OCI-LY7 (cell line): ENCODE data around the gene BRICD5. TPM values are rescaled to one million over a fixed set of nuclear protein-coding genes. Genes with fewer than 3 reads are reported as not detected.

Source experiments
- BruUV-seq: library from RNA; stranded (reverse); fragments of 400-500 nt; replicated peaks from 2 replicates; lab custom pipeline; 2021; lab: Mats Ljungman, UMichigan
- CTCF ChIA-PET: fragments of 300-600 bp; sonication (Branson Sonifier 250); formaldehyde crosslinking; loops from one replicate; lab custom pipeline; 2022; ENCODE audit warnings: antibody characterized with exemption; ENCODE audit not compliant: unreplicated experiment; lab: Charles Lee
- POLR2A ChIA-PET: fragments of 300-600 bp; sonication (Branson Sonifier 250); formaldehyde crosslinking; loops from one replicate; lab custom pipeline; 2022; ENCODE audit warnings: antibody characterized with exemption; lab: Charles Lee
- DNase-seq: peaks from one replicate; pipeline ENCODE4 v3.0.0-alpha.2; 2015; ENCODE audit warnings: low spot score
- H2AFZ ChIP-seq: fragments of 200-600 bp; sonication (generic), shearing (Covaris generic); 2 replicates; pipeline ENCODE4 v1.6.1; 2014; ENCODE audit warnings: mild to moderate bottlenecking, antibody characterized with exemption, low read length, moderate library complexity
- H3K27ac ChIP-seq: fragments of 200-600 bp; sonication (generic); 2 replicates; pipeline ENCODE4 v1.5.1; 2014; ENCODE audit warnings: mixed run types, low read depth, mild to moderate bottlenecking, moderate library complexity, low read length, inconsistent platforms; ENCODE audit not compliant: poor library complexity, severe bottlenecking
- H3K36me3 ChIP-seq: fragments of 200-600 bp; sonication (generic); 2 replicates; pipeline ENCODE4 v1.6.1; 2014; ENCODE audit warnings: mild to moderate bottlenecking, antibody characterized with exemption, low read length, moderate library complexity, mixed read lengths; ENCODE audit not compliant: insufficient read depth
- H3K4me1 ChIP-seq: fragments of 200-600 bp; sonication (generic); 2 replicates; pipeline ENCODE4 v1.5.1; 2014; ENCODE audit warnings: mild to moderate bottlenecking, low read length; ENCODE audit not compliant: insufficient read depth, poor library complexity, severe bottlenecking
- H3K4me2 ChIP-seq: fragments of 200-600 bp; sonication (generic); 2 replicates; pipeline ENCODE4 v1.6.1; 2014; ENCODE audit warnings: mild to moderate bottlenecking, low read length
- H3K4me3 ChIP-seq: fragments of 200-600 bp; sonication (generic); 2 replicates; pipeline ENCODE4 v1.5.1; 2014; ENCODE audit warnings: mild to moderate bottlenecking, low read depth, low read length; ENCODE audit not compliant: poor library complexity, severe bottlenecking
- H3K79me2 ChIP-seq: fragments of 200-600 bp; sonication (generic); 2 replicates; pipeline ENCODE4 v1.6.1; 2016; ENCODE audit warnings: low read depth, mild to moderate bottlenecking, low read length, moderate library complexity, mixed read lengths; ENCODE audit not compliant: insufficient read depth
- H3K9me2 ChIP-seq: fragments of 200-600 bp; sonication (generic); 2 replicates; pipeline ENCODE4 v1.6.1; 2016; ENCODE audit warnings: mild to moderate bottlenecking, low read length, mixed read lengths; ENCODE audit not compliant: insufficient read depth
- H3K9me3 ChIP-seq: fragments of 200-600 bp; sonication (generic); 2 replicates; pipeline ENCODE4 v1.6.1; 2014; ENCODE audit warnings: mild to moderate bottlenecking, mixed run types, low read length, mixed read lengths
- H4K20me1 ChIP-seq: fragments of 200-600 bp; sonication (generic); 2 replicates; pipeline ENCODE4 v1.6.1; 2014; ENCODE audit warnings: mild to moderate bottlenecking, antibody characterized with exemption, low read length, moderate library complexity, mixed read lengths; ENCODE audit not compliant: insufficient read depth
- EZH2phosphoT487 ChIP-seq: fragments of 200-600 bp; sonication (generic); IDR thresholded peaks from 2 replicates; pipeline ENCODE4 v1.6.1; 2018; ENCODE audit warnings: low read depth, borderline replicate concordance, mild to moderate bottlenecking, mixed run types, antibody characterized with exemption, low read length, moderate library complexity, mixed read lengths
- intact Hi-C: fragments of 100-400 bp; cut with micrococcal nuclease; formaldehyde crosslinking; loops from one replicate; pipeline ENCODE4 v1.10.0; 2022; ENCODE audit not compliant: unreplicated experiment
- total RNA-seq, 2 experiments: library from RNA; depleted of rRNA in 1 of 2; stranded (reverse); fragments of >200 nt in 1 of 2; shearing (Covaris generic) in 1 of 2; gene quantifications; 2 replicates each; pipeline ENCODE4 v1.2.3, GENCODE V29; 2014 to 2022

BRICD5 gene
- total RNA-seq, 2 experiments from 2014 or later = 30.4 to 31.7 TPM

DNA sequence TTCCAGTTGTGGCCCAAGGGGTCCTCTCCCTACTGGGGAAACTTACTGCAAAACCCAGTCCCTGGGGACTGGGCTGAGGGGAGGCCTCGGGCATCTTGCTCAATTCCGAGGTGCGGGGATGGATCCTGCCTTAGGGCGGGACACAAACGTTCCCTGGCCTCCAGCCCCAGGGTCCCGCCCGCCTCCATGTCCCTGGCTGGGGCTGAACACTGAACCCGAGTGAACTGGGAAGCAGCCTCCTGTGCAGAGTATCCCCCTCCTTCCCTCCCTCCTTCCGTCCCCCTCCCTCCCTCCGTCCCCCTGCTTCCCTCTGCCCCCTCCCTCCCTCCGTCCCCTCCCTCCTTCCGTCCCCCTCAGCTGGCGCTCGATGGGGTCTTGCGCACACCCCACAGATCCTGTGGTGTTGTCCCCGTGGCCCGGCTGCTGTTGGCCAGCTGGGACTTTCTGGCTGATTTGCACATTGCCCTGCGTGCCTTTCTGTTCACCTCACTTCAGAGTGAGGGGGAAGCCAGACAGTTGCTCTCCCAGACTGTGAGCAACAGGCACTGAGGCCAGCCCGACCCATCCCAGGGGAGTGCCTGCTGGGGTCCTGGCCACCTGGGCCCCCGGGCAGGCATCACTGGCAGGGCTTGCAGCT, 49.6 kb downstream of the BRICD5 start:
- BruUV-seq = no TSS peak
- Histone ChIP-seq H3K4me3 (no peak overlapping the region), H3K36me3 (peaks cover 48% of the 10 kb centered on the region), H3K79me2 (peaks cover 38% of the 10 kb centered on the region), H3K4me1 (peaks cover 10% of the 10 kb centered on the region), H2AFZ (no peak overlapping the region), H3K27ac (no peak overlapping the region), H3K9me2 (no peaks in the 10 kb centered on the region), H4K20me1 (peaks cover 7% of the 10 kb centered on the region; the same call in 1 of the 2 replicates), H3K9me3 (0 out of 2 replicates have a peak, but pooled peaks cover 8% of the 10 kb centered on the region), H3K4me2 (no peak overlapping the region)
- intact Hi-C loops = no loop called here
- no peak for DNase-seq
- no peak for TF ChIP-seq EZH2phosphoT487
- ChIA-PET CTCF (no interaction called here), POLR2A (no interaction called here)

Other genes starting within 250 kb of the BRICD5 start
- 2,266 and 2,461 TPM in 2 replicates for gene RPS2, start 246.0 kb downstream of the BRICD5 start, total RNA-seq (2014; rRNA removed; shearing (Covaris generic))
- gene RPS2, start 246.0 kb downstream of the BRICD5 start, total RNA-seq (2022) = 3,120 and 3,140 TPM in 2 replicates
- gene RNF151, start 244.0 kb downstream of the BRICD5 start, total RNA-seq (2014; rRNA removed; shearing (Covaris generic)) = not detected in 2 replicates
- gene RNF151, start 244.0 kb downstream of the BRICD5 start, total RNA-seq (2022) = not detected in 2 replicates
- 58.5 and 67.2 TPM in 2 replicates for gene TBL3, start 238.8 kb downstream of the BRICD5 start, total RNA-seq (2014; rRNA removed; shearing (Covaris generic))
- gene TBL3, start 238.8 kb downstream of the BRICD5 start, total RNA-seq (2022) = 44.3 and 49.9 TPM in 2 replicates
- 0.22 and 2.1 TPM in 2 replicates for gene NOXO1, start 229.4 kb downstream of the BRICD5 start, total RNA-seq (2014; rRNA removed; shearing (Covaris generic))
- gene NOXO1, start 229.4 kb downstream of the BRICD5 start, total RNA-seq (2022) = 0.30 and 0.59 TPM in 2 replicates
- 25.1 and 32.3 TPM in 2 replicates for gene GFER, start 226.7 kb downstream of the BRICD5 start, total RNA-seq (2014; rRNA removed; shearing (Covaris generic))
- 31.1 and 40.2 TPM in 2 replicates for gene GFER, start 226.7 kb downstream of the BRICD5 start, total RNA-seq (2022)
- gene SYNGR3, start 220.9 kb downstream of the BRICD5 start, total RNA-seq (2014; rRNA removed; shearing (Covaris generic)) = 9.0 and 11.1 TPM in 2 replicates
- gene SYNGR3, start 220.9 kb downstream of the BRICD5 start, total RNA-seq (2022) = 10.3 and 12.0 TPM in 2 replicates
- gene ZNF598, start 201.0 kb downstream of the BRICD5 start, total RNA-seq (2014; rRNA removed; shearing (Covaris generic)) = 26.3 and 37.2 TPM in 2 replicates
- 80.4 and 83.8 TPM in 2 replicates for gene ZNF598, start 201.0 kb downstream of the BRICD5 start, total RNA-seq (2022)
- 0.85 and 0.88 TPM in 2 replicates for gene NPW, start 191.1 kb downstream of the BRICD5 start, total RNA-seq (2014; rRNA removed; shearing (Covaris generic))
- 1.3 and 3.7 TPM in 2 replicates for gene NPW, start 191.1 kb downstream of the BRICD5 start, total RNA-seq (2022)
- not detected in 2 replicates for gene NHERF2, start 184.0 kb downstream of the BRICD5 start, total RNA-seq (2014; rRNA removed; shearing (Covaris generic))
- 0.27 and 0.31 TPM in 2 replicates for gene NHERF2, start 184.0 kb downstream of the BRICD5 start, total RNA-seq (2022)
- gene NTHL1, start 163.0 kb downstream of the BRICD5 start, total RNA-seq (2014; rRNA removed; shearing (Covaris generic)) = 50.9 and 56.2 TPM in 2 replicates
- 44.6 and 51.5 TPM in 2 replicates for gene NTHL1, start 163.0 kb downstream of the BRICD5 start, total RNA-seq (2022)
- gene TSC2, start 162.9 kb downstream of the BRICD5 start, total RNA-seq (2014; rRNA removed; shearing (Covaris generic)) = 42.8 and 57.2 TPM in 2 replicates
- gene TSC2, start 162.9 kb downstream of the BRICD5 start, total RNA-seq (2022) = 152 and 160 TPM in 2 replicates
- gene PKD1, start 75.0 kb downstream of the BRICD5 start, total RNA-seq (2014; rRNA removed; shearing (Covaris generic)) = 76.5 and 87.4 TPM in 2 replicates
- gene PKD1, start 75.0 kb downstream of the BRICD5 start, total RNA-seq (2022) = 112 and 129 TPM in 2 replicates
- gene RAB26, start 62.2 kb downstream of the BRICD5 start, total RNA-seq (2014; rRNA removed; shearing (Covaris generic)) = 3.1 and 5.0 TPM in 2 replicates
- gene RAB26, start 62.2 kb downstream of the BRICD5 start, total RNA-seq (2022) = 7.9 and 9.5 TPM in 2 replicates
- 50.1 and 53.6 TPM in 2 replicates for gene TRAF7, start 55.1 kb downstream of the BRICD5 start, total RNA-seq (2014; rRNA removed; shearing (Covaris generic))
- 82.3 and 103 TPM in 2 replicates for gene TRAF7, start 55.1 kb downstream of the BRICD5 start, total RNA-seq (2022)
- 0.09 TPM in 1 of 2 replicates, not detected in the other for gene CASKIN1, start 14.3 kb downstream of the BRICD5 start, total RNA-seq (2014; rRNA removed; shearing (Covaris generic))
- 0.06 and 0.13 TPM in 2 replicates for gene CASKIN1, start 14.3 kb downstream of the BRICD5 start, total RNA-seq (2022)
- 57.1 and 65.4 TPM in 2 replicates for gene MLST8, start 5.4 kb downstream of the BRICD5 start, total RNA-seq (2014; rRNA removed; shearing (Covaris generic))
- 68.6 and 71.3 TPM in 2 replicates for gene MLST8, start 5.4 kb downstream of the BRICD5 start, total RNA-seq (2022)
- 44.2 TPM in 2 replicates for gene PGP, start 4.0 kb upstream of the BRICD5 start, total RNA-seq (2014; rRNA removed; shearing (Covaris generic))
- 37.0 and 37.9 TPM in 2 replicates for gene PGP, start 4.0 kb upstream of the BRICD5 start, total RNA-seq (2022)
- gene E4F1, start 12.7 kb upstream of the BRICD5 start, total RNA-seq (2014; rRNA removed; shearing (Covaris generic)) = 43.1 and 59.6 TPM in 2 replicates
- 35.3 and 42.3 TPM in 2 replicates for gene E4F1, start 12.7 kb upstream of the BRICD5 start, total RNA-seq (2022)
- gene DNASE1L2, start 25.6 kb upstream of the BRICD5 start, total RNA-seq (2014; rRNA removed; shearing (Covaris generic)) = 6.6 and 6.9 TPM in 2 replicates
- 8.4 and 9.8 TPM in 2 replicates for gene DNASE1L2, start 25.6 kb upstream of the BRICD5 start, total RNA-seq (2022)
- gene ECI1, start 40.7 kb upstream of the BRICD5 start, total RNA-seq (2014; rRNA removed; shearing (Covaris generic)) = 66.6 and 80.0 TPM in 2 replicates
- gene ECI1, start 40.7 kb upstream of the BRICD5 start, total RNA-seq (2022) = 74.5 and 87.5 TPM in 2 replicates
- gene RNPS1, start 57.3 kb upstream of the BRICD5 start, total RNA-seq (2014; rRNA removed; shearing (Covaris generic)) = 211 and 225 TPM in 2 replicates
- gene RNPS1, start 57.3 kb upstream of the BRICD5 start, total RNA-seq (2022) = 323 and 339 TPM in 2 replicates
- gene ABCA3, start 129.9 kb upstream of the BRICD5 start, total RNA-seq (2014; rRNA removed; shearing (Covaris generic)) = not detected in 2 replicates
- 0.23 TPM in 1 of 2 replicates, not detected in the other for gene ABCA3, start 129.9 kb upstream of the BRICD5 start, total RNA-seq (2022)
- 71.5 and 82.1 TPM in 2 replicates for gene CCNF, start 218.6 kb upstream of the BRICD5 start, total RNA-seq (2014; rRNA removed; shearing (Covaris generic))
- gene CCNF, start 218.6 kb upstream of the BRICD5 start, total RNA-seq (2022) = 83.3 and 93.0 TPM in 2 replicates
- gene TEDC2, start 249.2 kb upstream of the BRICD5 start, total RNA-seq (2014; rRNA removed; shearing (Covaris generic)) = 89.3 and 110 TPM in 2 replicates
- 48.0 and 56.0 TPM in 2 replicates for gene TEDC2, start 249.2 kb upstream of the BRICD5 start, total RNA-seq (2022)